Stimulated activated memory B cell treated with anti-CD40 and anti-IgM and Interleukin-4, amounts not matched to agents 10 μg/mL and 1 μg/mL and 100 μg/mL, for 72 hours (primary cell): ENCODE measurements around the gene CD300A.
A peak's percentile ranks its signal among the peaks of the same experiment; 100 is the strongest.

Experiments
- ATAC-seq: fragments of 150-1000 bp; cut with Tn5 transposase; 2 replicates; pipeline ENCODE4 v1.10.0; 2021
- H3K27ac Mint-ChIP-seq: one replicate; pipeline ENCODE4 v1.8.0; 2022; ENCODE audit warnings: mild to moderate bottlenecking, mixed read lengths
- H3K27me3 Mint-ChIP-seq: one replicate; pipeline ENCODE4 v1.8.0; 2022; ENCODE audit warnings: mixed read lengths
- H3K36me3 Mint-ChIP-seq: one replicate; pipeline ENCODE4 v1.8.0; 2022; ENCODE audit warnings: mixed read lengths
- H3K4me1 Mint-ChIP-seq: one replicate; pipeline ENCODE4 v1.8.0; 2022; ENCODE audit warnings: mixed read lengths
- H3K4me3 Mint-ChIP-seq: one replicate; pipeline ENCODE4 v1.8.0; 2022; ENCODE audit warnings: mild to moderate bottlenecking, moderate library complexity, mixed read lengths
- H3K9me3 Mint-ChIP-seq: one replicate; pipeline ENCODE4 v1.8.0; 2022; ENCODE audit warnings: mixed read lengths

CD300A gene

DNA sequence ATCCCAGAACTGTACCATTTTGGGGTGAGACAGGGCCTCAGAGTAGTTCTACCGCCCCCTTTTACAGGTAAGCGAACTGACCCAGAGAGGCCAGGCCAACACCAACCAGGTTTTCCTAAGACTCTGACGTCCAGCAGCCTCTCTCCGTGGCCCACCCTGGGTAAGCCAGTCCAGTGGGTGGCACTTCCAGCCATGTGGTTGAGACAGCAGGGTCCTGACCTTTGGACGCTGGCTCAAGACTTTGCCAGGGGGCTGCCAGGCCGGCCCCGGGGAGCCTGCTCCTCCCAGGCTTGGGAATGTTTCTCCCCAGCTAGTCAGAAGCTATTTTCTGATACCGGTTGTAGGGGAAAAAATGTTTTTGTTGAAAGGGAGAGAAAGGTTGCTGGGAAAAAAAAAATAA, 17.7 kb upstream of the CD300A start:
- Mint-ChIP-seq H3K4me3 (no peak overlapping the region), H3K27me3 (peaks cover 40% of the 10 kb centered on the region), H3K27ac (no peak overlapping the region), H3K4me1 (peaks cover 18% of the 10 kb centered on the region), H3K9me3 (no peaks in the 10 kb centered on the region), H3K36me3 (no peaks in the 10 kb centered on the region)
- no peak for ATAC-seq

DNA sequence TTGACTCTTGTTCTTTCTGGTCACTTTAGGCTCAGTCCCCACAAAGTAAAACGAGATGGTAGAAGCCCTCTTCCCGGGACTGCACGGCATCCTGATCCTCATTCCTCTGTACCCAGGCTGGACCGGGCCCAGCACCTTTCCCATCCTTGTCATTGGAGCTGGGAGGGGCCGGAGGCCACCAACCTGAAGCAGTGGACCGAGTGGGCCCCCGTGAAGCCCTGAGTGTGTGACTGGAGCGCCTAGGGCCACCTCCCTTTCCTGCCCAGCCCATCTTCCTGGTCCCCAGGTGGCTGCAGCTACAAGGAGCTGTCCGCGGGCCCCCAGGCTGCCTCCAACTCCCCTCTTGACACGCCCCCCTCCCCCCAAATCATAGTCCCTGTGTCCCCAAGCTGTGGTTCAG, 17.1 kb upstream of the CD300A start:
- no peak overlapping the region for H3K4me3 Mint-ChIP-seq
- H3K27me3 Mint-ChIP-seq = peaks cover 40% of the 10 kb centered on the region
- ATAC-seq = no peak
- H3K27ac Mint-ChIP-seq = no peak overlapping the region
- H3K4me1 Mint-ChIP-seq = peaks cover 17% of the 10 kb centered on the region
- no peaks in the 10 kb centered on the region for H3K36me3 Mint-ChIP-seq
- H3K9me3 Mint-ChIP-seq = no peaks in the 10 kb centered on the region

DNA sequence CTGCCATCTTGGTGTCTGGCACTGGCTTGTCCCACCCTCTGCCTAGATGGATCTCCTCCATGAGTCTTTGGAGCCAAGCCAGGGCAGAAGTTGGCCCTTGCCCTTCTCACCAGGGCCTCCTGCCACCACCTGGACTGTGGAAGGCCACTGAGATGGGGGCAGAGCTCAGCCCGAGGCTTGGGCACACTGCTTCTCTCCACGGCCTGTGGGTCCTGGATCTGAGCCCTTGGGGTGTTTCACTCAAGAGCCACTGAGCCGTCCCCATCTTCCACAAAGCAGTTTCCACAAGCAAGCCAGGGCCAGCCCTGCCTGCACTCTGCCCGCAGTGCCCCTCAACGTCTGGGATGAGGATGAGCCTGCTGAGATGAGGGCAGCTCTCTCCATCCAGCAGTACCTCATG, 16.7 kb upstream of the CD300A start:
- Mint-ChIP-seq H3K4me3 (no peak overlapping the region), H3K9me3 (no peaks in the 10 kb centered on the region), H3K4me1 (peaks cover 22% of the 10 kb centered on the region), H3K36me3 (no peaks in the 10 kb centered on the region), H3K27ac (no peak overlapping the region), H3K27me3 (peaks cover 40% of the 10 kb centered on the region)
- ATAC-seq = no peak

DNA sequence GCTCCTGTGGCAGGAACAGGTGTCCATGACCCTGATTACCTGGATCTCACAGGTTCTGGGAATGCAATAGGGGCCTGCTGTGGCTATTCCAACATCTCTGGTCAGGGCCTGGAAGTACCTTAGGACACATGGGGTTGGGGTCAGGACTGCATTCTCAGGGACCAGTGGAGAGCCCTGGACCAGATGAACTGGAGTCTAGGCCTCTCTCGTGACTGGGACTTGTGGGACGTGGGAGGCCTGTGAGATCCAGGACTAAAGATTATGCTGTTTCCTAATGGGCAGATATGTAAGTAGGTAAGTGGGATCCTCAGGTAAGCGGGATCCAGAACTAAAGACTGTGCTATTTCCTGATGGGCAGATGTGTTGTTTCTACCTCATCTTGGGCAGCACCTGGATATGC, 16.2 kb upstream of the CD300A start:
- H3K4me3 Mint-ChIP-seq = no peak overlapping the region
- H3K4me1 Mint-ChIP-seq = peaks cover 26% of the 10 kb centered on the region
- H3K9me3 Mint-ChIP-seq = no peaks in the 10 kb centered on the region
- H3K36me3 Mint-ChIP-seq = no peaks in the 10 kb centered on the region
- ATAC-seq = no peak
- H3K27ac Mint-ChIP-seq = no peak overlapping the region
- peaks cover 40% of the 10 kb centered on the region for H3K27me3 Mint-ChIP-seq

DNA sequence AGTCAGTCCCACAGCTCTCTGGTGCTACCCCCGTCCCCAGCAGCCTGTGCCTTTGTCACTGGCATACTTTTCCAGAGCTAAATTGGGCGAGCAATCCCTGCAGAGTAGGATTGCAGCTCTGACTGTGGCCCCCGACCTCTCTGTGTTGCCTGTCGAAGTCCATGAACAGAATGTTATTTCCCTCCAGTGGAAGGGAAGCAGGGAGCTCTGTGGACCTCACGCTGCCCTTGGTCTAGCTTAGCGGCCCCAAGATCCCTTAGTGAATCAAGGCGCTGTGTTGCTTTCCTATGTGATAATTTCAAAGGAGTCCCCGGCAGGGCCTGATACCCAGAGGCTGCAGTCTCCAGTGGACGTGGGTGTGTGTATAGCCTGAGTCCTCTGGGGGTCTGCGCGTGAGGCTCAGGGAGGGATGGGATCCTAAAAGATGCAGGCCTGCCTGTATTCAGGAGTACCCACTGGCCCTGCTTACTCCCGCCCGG, 15.5 kb upstream of the CD300A start:
- Mint-ChIP-seq H3K9me3 (no peaks in the 10 kb centered on the region), H3K36me3 (no peaks in the 10 kb centered on the region), H3K4me3 (no peak overlapping the region), H3K4me1 (peaks cover 27% of the 10 kb centered on the region), H3K27ac (no peak overlapping the region), H3K27me3 (peaks cover 40% of the 10 kb centered on the region)
- no peak for ATAC-seq

DNA sequence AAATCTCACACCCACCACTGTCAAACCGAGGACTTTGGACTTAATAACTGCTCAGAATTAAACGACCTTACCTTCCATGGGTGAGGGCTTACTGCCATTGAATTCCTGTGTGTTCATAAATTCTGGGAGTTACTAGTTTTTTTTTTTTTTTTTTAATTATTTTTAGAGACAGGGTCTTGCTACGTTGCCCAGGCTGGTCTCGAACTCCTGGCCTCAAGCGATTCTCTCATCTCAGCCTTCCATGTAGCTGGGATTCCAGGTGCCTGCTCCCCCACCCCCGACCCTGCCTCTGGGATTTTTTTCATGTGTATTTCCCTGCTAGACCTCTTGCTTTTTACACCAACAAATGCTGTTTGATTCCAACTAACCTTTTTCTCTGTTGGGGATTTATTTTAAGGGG, 14.9 kb upstream of the CD300A start:
- Mint-ChIP-seq H3K4me1 (peaks cover 26% of the 10 kb centered on the region), H3K36me3 (no peaks in the 10 kb centered on the region), H3K27me3 (peaks cover 37% of the 10 kb centered on the region), H3K9me3 (no peaks in the 10 kb centered on the region), H3K27ac (no peak overlapping the region), H3K4me3 (no peak overlapping the region)
- ATAC-seq = no peak

DNA sequence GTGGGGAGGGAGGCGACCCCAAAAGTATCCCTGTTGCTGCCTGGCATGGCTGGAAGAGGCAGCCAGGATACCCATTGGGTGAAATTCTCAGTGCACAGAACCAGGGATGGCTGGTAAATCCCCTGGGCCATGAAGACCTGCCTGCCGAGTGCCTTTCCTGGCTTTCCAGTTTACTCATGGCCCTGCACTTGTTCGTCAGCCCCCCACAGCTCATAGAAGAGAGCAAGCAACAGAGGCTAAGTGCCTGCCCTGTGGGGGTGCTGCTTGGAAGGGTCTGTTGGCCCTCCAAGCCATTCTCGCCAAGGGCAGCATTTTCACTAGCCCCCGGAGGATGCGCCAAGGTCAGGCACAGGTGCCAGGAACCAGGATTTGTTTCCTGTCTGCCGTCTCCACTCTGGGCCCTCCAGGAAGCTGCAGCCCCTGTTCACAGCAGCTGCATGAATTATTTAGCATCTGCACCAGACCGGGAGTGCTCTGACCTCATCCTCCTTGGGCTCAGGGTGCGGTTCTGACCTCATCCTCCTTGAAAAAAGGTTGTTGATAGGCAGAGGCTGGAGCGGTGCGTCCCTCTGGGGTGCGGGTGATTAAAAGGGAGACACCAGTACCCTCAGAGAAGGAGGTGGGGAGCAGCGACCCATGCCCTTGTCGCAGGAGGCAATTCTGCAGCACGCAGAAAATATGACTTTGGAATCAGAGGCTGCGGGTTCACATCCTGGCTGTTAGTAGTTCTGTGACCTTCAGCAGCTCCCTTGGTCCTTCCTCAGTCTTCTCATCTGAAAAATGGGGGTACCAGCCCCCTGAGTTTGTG, 14.2 kb upstream of the CD300A start:
- Mint-ChIP-seq H3K27ac (no peak overlapping the region), H3K4me1 (peaks cover 25% of the 10 kb centered on the region), H3K36me3 (no peaks in the 10 kb centered on the region), H3K4me3 (no peak overlapping the region), H3K27me3 (peaks cover 31% of the 10 kb centered on the region), H3K9me3 (no peaks in the 10 kb centered on the region)
- no peak for ATAC-seq

DNA sequence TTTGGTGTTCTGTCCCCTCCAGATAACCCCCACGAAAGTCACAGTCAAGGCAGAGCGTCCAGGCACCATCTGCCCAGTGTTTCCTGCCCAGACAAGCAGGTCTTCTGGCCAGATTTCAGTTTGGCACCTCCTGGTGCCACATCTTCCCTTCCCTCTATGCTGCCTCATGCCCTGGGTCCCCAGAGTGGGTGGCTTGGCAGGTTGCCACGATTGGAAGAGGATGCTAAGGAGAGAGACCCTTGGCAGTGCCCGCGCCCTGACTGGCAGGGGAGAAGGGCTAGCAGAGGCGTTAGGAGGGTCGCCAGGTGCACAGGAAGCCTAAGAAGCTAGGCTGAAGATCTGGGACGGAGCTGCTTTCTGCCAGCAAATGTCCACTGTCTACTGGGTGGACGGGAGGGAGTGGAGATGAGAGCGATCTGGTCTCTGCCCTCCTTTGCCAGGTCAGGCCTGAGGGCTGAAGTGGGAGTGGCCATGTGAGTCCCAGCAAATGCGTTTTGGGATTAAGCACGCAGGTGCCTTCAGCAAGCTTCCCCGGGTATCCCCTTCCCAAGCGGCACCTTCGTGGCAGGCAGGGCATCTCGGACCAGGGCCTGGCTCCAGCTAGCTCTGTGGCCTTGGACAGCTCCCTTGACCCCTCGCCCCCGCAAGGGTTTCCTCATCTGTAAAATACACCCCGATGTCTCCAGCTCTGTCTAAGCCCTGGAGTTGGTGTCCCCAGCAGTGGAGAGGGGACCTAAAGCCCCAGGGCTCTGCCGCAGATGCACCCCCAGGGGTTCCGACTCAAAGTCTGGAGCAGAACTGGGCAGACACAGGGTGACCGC, 13.4 kb upstream of the CD300A start:
- ATAC-seq = no peak
- Mint-ChIP-seq H3K4me1 (peaks cover 31% of the 10 kb centered on the region), H3K9me3 (no peaks in the 10 kb centered on the region), H3K36me3 (no peaks in the 10 kb centered on the region), H3K27ac (no peak overlapping the region), H3K4me3 (no peak overlapping the region), H3K27me3 (peaks cover 24% of the 10 kb centered on the region)

DNA sequence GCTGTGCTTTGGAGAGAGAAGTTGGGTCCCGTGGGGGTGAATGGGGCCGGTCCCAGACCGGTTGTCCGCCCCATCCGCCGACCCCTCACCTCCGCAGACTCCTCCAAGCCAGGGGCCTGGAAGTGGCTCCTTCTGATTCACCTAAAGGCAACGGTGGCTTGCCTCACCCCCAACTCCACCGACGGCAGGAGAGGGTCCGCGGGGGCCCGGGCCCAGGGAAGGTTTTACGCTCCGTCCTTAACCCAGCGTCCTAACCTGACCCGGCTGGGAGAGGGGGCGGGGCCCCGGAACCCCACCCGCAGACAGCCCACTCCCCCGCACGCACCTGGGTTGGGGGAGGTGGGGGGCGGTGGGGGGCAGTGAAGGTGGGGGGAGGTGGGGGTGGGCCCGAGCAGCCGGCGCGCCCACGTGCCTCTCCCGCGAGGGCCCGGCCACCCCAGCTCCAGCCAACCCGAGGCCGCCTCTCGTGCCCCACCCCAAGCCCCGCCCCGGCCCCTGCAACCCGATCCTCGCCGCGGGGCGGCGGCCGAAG, 12.7 kb upstream of the CD300A start:
- H3K4me3 Mint-ChIP-seq = peak overlapping the region; percentile 57
- no peaks in the 10 kb centered on the region for H3K9me3 Mint-ChIP-seq
- H3K36me3 Mint-ChIP-seq = no peaks in the 10 kb centered on the region
- H3K27ac Mint-ChIP-seq = peak overlapping the region; percentile 67
- peaks cover 31% of the 10 kb centered on the region for H3K4me1 Mint-ChIP-seq
- H3K27me3 Mint-ChIP-seq = peaks cover 24% of the 10 kb centered on the region
- ATAC-seq = no peak

DNA sequence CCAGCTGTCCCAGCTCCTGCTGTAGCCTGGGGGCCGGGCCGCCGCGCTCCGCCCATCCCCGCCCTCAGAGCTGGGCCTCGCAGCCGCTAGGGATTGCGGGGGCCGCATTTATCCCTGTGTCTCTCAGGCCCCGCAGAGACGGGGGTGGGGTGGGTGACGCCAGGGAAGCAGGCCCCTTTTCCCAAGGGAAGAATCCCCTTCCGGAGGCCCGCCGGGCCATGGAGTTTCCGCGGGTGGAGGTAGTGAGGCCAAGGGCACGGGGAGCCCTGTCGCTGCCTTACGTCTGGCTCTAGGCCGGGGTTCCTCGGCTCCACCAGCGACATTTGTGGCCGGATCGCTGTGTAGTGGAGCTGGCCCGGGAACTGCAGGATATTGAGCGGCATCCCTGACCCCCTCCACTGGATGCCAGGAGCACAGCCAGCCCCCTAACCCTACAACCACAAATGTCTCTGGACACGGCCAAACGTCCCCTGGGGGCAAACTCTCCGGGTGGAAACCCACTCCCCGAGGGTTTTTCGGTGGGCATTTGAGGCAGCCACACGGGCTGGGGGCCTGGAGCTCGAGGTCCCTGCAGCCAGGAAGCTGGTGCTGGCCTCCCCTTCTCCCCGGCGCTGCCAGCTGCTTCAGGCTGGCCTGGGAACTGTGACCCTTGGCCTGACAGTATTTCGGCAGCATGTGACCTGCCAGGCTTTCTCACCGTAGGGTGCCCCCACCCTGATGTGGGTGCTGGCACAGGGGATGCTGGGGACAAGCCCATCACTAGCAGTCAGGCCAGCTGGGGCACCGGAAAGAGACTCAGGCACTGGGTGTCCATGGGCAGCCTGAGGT, 12.0 kb upstream of the CD300A start:
- H3K27ac Mint-ChIP-seq = peak overlapping the region; percentile 67
- peaks cover 31% of the 10 kb centered on the region for H3K4me1 Mint-ChIP-seq
- ATAC-seq = peak; percentile 93
- peak overlapping the region; percentile 57 for H3K4me3 Mint-ChIP-seq
- H3K36me3 Mint-ChIP-seq = no peaks in the 10 kb centered on the region
- no peaks in the 10 kb centered on the region for H3K9me3 Mint-ChIP-seq
- H3K27me3 Mint-ChIP-seq = peaks cover 24% of the 10 kb centered on the region

DNA sequence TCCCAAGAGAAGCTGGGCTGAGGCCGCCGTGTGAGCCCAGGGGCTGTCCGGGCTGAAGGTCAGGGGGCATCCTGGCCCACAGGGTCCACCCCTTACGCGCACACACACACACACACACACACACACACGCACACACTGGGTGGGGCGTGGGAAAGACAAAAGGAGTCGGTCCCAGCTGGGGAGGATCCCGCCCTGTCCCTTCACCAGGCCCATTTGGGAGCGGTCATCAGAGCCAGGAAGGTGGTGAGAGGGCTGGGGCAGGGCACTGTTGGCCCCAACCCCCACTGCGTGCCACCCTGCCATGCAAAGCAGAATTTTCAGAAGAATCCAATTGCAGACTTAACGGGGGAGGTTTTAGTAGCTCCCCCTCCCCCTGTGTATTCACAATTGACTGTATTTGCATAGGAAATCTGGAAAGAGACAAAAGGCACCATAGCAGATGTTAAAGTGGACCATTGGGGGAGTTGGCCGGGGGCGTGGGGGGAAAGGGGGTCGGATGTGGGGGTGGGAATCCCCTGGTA, 11.3 kb upstream of the CD300A start:
- Mint-ChIP-seq H3K4me1 (peaks cover 31% of the 10 kb centered on the region), H3K27me3 (peaks cover 18% of the 10 kb centered on the region), H3K36me3 (no peaks in the 10 kb centered on the region), H3K9me3 (no peaks in the 10 kb centered on the region), H3K27ac (peak overlapping the region; percentile 67), H3K4me3 (peak overlapping the region; percentile 57)
- no peak for ATAC-seq

DNA sequence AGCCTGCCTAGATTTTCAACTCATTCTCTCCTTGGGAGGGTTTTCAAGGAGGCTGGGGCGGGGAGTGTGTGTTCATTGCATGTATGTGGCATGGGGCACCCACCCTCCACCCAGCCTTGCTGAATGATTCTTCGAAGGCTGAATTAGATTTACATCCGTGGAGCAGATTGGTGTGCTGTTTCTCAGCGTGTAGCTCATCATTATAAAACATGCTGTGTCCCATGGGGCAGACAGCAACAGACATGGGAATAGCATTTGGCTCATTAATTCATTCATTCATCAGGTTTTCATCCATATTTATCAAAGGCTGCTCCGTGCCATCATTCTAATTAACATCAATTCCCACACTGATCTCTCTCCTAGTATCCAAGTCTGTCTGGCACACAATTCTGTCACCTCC, 10.6 kb upstream of the CD300A start:
- H3K27ac Mint-ChIP-seq = peak overlapping the region; percentile 1

DNA sequence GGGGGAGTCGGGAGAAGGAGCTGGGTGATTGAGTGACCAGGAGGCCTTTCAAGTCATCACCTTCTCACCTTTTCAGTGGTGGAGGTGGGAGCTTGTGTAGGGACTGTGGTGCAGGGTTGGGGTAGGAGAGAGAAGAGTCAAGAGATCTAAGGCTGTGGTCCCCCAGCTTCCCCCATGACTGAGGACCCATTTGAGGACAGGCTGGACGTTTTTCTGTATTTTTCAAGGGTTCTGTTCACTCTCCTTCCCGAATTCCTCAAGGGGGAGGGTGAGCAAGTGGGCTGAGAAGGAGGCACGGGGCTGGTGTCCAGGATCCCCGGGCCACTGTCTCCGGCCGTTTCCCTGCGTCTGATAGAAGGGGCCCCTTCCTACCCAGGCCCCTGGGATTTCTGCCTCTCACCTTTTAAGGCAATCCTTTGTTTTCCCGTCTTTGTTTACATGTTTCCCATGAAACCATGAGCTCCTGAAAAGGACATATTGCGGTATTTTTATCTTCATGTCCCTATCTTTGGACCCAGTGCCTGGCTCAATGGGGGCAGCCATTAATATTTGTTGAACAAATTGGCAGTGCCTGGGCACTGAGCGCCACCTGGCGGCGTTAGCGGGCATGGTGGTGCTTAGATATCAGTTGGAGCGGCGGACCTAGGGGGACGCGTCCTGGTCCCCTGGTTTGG, 9.2 kb upstream of the CD300A start:
- peaks cover 14% of the 10 kb centered on the region for H3K27me3 Mint-ChIP-seq
- no peaks in the 10 kb centered on the region for H3K36me3 Mint-ChIP-seq
- H3K27ac Mint-ChIP-seq = peak overlapping the region; percentile 47
- peaks cover 31% of the 10 kb centered on the region for H3K4me1 Mint-ChIP-seq
- no peak overlapping the region for H3K4me3 Mint-ChIP-seq
- peak; percentile 52 for ATAC-seq
- no peaks in the 10 kb centered on the region for H3K9me3 Mint-ChIP-seq

More for the DNA sequence above, 10.6 kb upstream of the CD300A start:
- peaks cover 31% of the 10 kb centered on the region for H3K4me1 Mint-ChIP-seq
- H3K27me3 Mint-ChIP-seq = peaks cover 17% of the 10 kb centered on the region
- ATAC-seq = no peak
- no peaks in the 10 kb centered on the region for H3K9me3 Mint-ChIP-seq
- H3K4me3 Mint-ChIP-seq = no peak overlapping the region
- no peaks in the 10 kb centered on the region for H3K36me3 Mint-ChIP-seq

DNA sequence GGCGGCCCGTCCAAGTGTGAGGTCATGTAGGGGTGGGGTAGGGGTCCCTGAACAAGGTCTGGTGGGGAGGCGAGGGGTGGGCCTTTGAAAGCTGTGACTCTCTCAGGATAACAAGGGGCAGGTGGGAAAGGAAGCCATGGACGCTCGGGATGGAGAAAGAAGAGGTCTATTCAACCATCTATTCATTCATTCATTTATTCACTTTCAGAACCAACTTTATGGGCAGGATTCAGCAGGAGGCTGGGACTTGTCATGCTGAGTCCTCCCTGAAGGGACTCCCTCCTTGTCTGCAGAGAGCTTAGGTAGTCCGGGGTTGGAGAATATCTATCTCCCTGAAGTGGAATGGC, 8.6 kb upstream of the CD300A start:
- H3K4me1 Mint-ChIP-seq = peaks cover 32% of the 10 kb centered on the region
- no peak overlapping the region for H3K4me3 Mint-ChIP-seq
- H3K9me3 Mint-ChIP-seq = no peaks in the 10 kb centered on the region
- H3K27ac Mint-ChIP-seq = no peak overlapping the region
- ATAC-seq = no peak
- H3K27me3 Mint-ChIP-seq = peaks cover 9% of the 10 kb centered on the region
- no peaks in the 10 kb centered on the region for H3K36me3 Mint-ChIP-seq
